22Rv1 (cell line): ENCODE results near the gene IQSEC1.

ENCODE experiments used
- CTCF ChIP-seq: fragments of 450-650 bp; IDR thresholded peaks from 2 replicates; pipeline ENCODE4 v1.5.1; 2017; ENCODE audit warnings: mild to moderate bottlenecking
- ZFX ChIP-seq: fragments of 450-650 bp; IDR thresholded peaks from 2 replicates; pipeline ENCODE4 v1.6.1; 2017; ENCODE audit warnings: antibody characterized with exemption, borderline replicate concordance

- TF ChIP-seq CTCF = no peak
- TF ChIP-seq ZFX = no peak
These were observed 20.5 kb upstream of the IQSEC1 start for GRCh38 chr3:13093687-13094086.
